Naive thymus-derived CD8-positive, alpha-beta T cell (primary cell): ENCODE measurements around the gene NET1. TPM values are rescaled to one million over a fixed set of nuclear protein-coding genes. Genes with fewer than 3 reads are reported as not detected.
A peak's percentile ranks its signal among the peaks of the same experiment; 100 is the strongest.

Experiments
- ATAC-seq, 2 donors: fragments of 150-1000 bp; cut with Tn5 transposase in 1 of 2; sonication (Bioruptor Pico), chemical (Tn5 transposase) in 1 of 2; 1 replicate in 1 of 2; 2 replicates in 1 of 2; pipeline ENCODE4 v1.10.0; 2021; ENCODE audit warnings: mild to moderate bottlenecking in 2 of 2, moderate library complexity in 2 of 2
- POLR2A ChIA-PET: fragments of 350-600 bp; sonication (Branson Sonifier 250); formaldehyde crosslinking; loops from one replicate; lab custom pipeline; 2021; ENCODE audit warnings: antibody characterized with exemption; lab: Charles Lee
- DNase-seq, 10 donors: peaks; one replicate each; pipeline versions ENCODE4 v3.0.0 to v3.0.0-alpha.2; 2020 to 2022
- H3K27ac Mint-ChIP-seq, 10 donors: one replicate each; pipeline ENCODE4 v1.8.0; 2020 to 2022; ENCODE audit warnings: mild to moderate bottlenecking in 10 of 10, mixed read lengths in 10 of 10, moderate library complexity in 4 of 10, inconsistent platforms in 1 of 10
- H3K27me3 Mint-ChIP-seq, 5 donors: one replicate each; pipeline ENCODE4 v1.8.0; 2021 to 2022; ENCODE audit warnings: mixed read lengths in 5 of 5
- H3K36me3 Mint-ChIP-seq, 3 donors: one replicate each; pipeline ENCODE4 v1.8.0; 2020 to 2022; ENCODE audit warnings: mixed read lengths in 3 of 3, mild to moderate bottlenecking in 2 of 3, inconsistent platforms in 1 of 3
- H3K4me1 Mint-ChIP-seq, 4 donors: one replicate each; pipeline ENCODE4 v1.8.0; 2021 to 2022; ENCODE audit warnings: mixed read lengths in 4 of 4
- H3K4me3 Mint-ChIP-seq, 10 donors: one replicate each; pipeline ENCODE4 v1.8.0; 2020 to 2022; ENCODE audit warnings: mild to moderate bottlenecking in 10 of 10, mixed read lengths in 10 of 10, moderate library complexity in 6 of 10, inconsistent platforms in 1 of 10
- H3K9me3 Mint-ChIP-seq, 9 donors: one replicate each; pipeline ENCODE4 v1.8.0; 2020 to 2022; ENCODE audit warnings: mixed read lengths in 9 of 9, mild to moderate bottlenecking in 3 of 9, inconsistent platforms in 1 of 9, moderate library complexity in 1 of 9
- polyA plus RNA-seq, 3 donors: library from polyadenylated mRNA; unstranded; fragments of 300-500 nt; fragmentation: Illumina TruSeq; gene quantifications; one replicate each; pipeline ENCODE4 v1.2.3, GENCODE V29; 2021
- total RNA-seq, 8 experiments: library from RNA in 2 of 8; stranded (reverse) in 2 of 8; gene quantifications; one replicate each; pipeline ENCODE4 v1.2.3 and lab custom pipeline; 2021 to 2026

The NET1 gene, protein sequence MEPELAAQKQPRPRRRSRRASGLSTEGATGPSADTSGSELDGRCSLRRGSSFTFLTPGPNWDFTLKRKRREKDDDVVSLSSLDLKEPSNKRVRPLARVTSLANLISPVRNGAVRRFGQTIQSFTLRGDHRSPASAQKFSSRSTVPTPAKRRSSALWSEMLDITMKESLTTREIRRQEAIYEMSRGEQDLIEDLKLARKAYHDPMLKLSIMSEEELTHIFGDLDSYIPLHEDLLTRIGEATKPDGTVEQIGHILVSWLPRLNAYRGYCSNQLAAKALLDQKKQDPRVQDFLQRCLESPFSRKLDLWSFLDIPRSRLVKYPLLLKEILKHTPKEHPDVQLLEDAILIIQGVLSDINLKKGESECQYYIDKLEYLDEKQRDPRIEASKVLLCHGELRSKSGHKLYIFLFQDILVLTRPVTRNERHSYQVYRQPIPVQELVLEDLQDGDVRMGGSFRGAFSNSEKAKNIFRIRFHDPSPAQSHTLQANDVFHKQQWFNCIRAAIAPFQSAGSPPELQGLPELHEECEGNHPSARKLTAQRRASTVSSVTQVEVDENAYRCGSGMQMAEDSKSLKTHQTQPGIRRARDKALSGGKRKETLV
- total RNA-seq (10 to 100 TPM; 26.9 to 30.4 TPM), polyA plus RNA-seq (10 to 100 TPM; 12.6 to 19.4 (median 13.0) TPM), total RNA-seq (lab: John Stamatoyannopoulos, UW) (11.0 to 47.5 (median 22.9) reads per million in 6 experiments)

DNA sequence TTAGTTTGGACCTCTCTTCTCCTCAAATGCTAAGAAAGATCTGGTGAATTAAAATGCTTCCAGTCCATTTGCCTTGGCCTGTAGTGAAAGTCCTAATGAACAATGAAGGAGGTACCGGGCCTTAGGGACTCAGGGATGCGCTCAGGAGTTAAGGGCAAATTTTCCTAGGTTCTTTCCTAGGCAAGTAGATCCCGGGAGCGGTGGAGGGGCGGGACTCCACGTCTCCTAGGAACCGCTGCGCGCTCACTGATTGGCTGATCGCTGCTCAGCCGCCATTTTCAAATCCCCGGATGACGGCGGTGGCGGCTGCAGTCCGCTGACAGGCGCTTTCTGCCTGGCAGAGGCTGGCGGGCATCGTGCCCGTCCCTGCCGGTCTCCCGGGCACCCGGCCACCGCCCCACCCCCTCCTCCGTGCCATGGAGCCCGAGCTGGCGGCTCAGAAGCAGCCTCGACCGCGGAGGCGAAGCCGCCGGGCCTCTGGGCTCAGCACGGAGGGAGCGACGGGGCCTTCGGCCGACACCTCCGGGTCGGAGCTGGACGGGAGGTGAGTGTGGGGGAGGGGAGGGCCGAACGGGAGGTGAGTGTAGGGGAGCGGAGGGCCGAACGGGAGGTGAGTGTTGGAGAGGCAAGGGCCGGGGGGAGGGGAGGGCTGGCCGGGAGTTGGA is at the start of gene NET1:
Gene NET1 (plus strand): TSS at position 281 of the 665 bp plus-strand sequence. CDS start 136 bp downstream, at position 417.
- ATAC-seq (peak; percentile 88), DNase-seq (peak; percentile 20 to 72 (median 50))
- Mint-ChIP-seq H3K4me3 (peak within 1 kb of the TSS; percentile 67 to 90 (median 85)), H3K36me3 (no peaks in the 10 kb centered on the region), H3K27me3 (peaks cover 4 to 22% (median 12%) of the 10 kb centered on the region in 5 donors), H3K27ac (peak within 1 kb of the TSS in 4 of 10 donors; percentile 28 to 63 (median 54)), H3K9me3 (peaks cover 0 to 3% (median 0%) of the 10 kb centered on the region in 9 donors), H3K4me1 (peaks cover 0 to 5% (median 3%) of the 10 kb centered on the region in 4 donors)
- POLR2A ChIA-PET: no interaction called here

DNA sequence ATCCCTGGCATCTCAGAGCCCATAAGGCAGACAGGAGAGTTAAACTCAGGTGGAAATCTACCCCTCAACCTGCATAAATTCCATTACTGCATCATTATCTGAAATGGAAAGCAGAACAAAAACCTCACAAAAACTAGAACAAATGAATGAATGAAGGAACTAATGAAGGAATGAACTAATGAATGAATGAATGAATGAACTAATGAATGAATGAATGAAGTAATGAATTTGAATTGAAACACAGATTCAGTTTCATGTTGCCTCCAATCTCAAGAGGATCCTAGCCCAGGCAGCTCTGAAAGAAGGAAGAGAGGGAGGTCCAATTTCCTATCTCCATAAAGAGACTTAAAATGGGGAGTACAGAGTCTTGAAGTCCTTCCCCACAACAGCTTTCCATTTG is 49.5 kb upstream of the NET1 start:
- Mint-ChIP-seq H3K27ac (no peak overlapping the region), H3K36me3 (no peaks in the 10 kb centered on the region), H3K27me3 (peaks cover 2 to 17% (median 6%) of the 10 kb centered on the region in 5 donors), H3K4me3 (no peak overlapping the region), H3K4me1 (peaks cover 0 to 1% (median 0%) of the 10 kb centered on the region in 4 donors), H3K9me3 (no peaks in the 10 kb centered on the region)
- DNase-seq: no peak
- POLR2A ChIA-PET: no interaction called here
- no peak for ATAC-seq

DNA sequence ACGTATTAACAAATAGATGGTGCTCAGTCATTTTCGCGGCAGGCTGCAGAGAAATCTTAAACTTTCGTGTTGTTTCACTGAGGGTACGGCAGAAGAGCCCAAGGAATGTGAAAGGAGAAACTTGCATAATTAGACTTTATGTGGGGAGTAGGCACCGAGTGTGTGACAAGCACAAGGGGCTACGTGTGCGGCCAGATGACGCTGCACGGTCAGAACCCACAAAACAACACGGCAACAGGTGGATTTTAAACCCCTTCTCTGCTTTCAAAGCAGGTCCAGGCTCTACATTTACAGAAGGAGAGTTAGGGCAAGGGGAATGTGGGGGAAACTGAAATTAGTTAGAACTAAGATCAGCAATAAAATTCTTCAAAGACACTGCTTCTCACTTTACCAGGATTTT is 48.0 kb upstream of the NET1 start:
- H3K27ac Mint-ChIP-seq: no peak overlapping the region
- POLR2A ChIA-PET: no interaction called here
- DNase-seq (no peak), ATAC-seq (no peak)
- peaks cover 0 to 1% (median 0%) of the 10 kb centered on the region in 4 donors for H3K4me1 Mint-ChIP-seq
- H3K4me3 Mint-ChIP-seq: no peak overlapping the region
- H3K27me3 Mint-ChIP-seq: peaks cover 0 to 13% (median 6%) of the 10 kb centered on the region in 5 donors
- H3K9me3 Mint-ChIP-seq: no peaks in the 10 kb centered on the region
- H3K36me3 Mint-ChIP-seq: no peaks in the 10 kb centered on the region

DNA sequence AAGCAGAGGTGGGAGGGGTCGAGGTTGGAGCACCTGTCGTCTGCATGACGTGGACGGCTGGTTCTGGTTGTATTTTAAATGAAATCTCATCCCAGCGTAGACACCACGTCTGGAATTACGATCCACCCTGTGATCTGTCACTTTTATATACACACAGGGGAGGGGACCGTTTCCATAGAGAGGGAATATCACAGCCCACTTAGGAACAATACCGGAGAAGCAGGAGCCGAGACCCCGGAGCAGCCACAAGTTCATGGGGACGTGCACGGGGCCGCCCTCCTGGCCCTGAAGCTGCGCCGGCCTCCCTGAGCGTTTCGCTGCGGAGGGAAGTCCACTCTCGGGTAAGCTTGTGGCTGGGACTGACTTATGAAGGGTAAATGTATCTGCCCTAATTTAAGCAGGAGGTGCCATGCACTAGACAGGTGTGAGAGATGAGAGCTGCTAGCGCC is 47.4 kb upstream of the NET1 start, which contains the start of gene UCN3:
Gene UCN3 (plus strand): TSS at position 77 of the 449 bp plus-strand sequence. CDS start 8,755 bp downstream, outside the sequence.
- POLR2A ChIA-PET: no interaction called here
- H3K36me3 Mint-ChIP-seq: no peaks in the 10 kb centered on the region
- peaks cover 0 to 1% (median 0%) of the 10 kb centered on the region in 4 donors for H3K4me1 Mint-ChIP-seq
- H3K9me3 Mint-ChIP-seq: peaks cover 0 to 3% (median 0%) of the 10 kb centered on the region in 9 donors
- DNase-seq (no peak), ATAC-seq (no peak)
- H3K27me3 Mint-ChIP-seq: peaks cover 0 to 12% (median 6%) of the 10 kb centered on the region in 5 donors
- H3K4me3 Mint-ChIP-seq: no peak within 1 kb of the TSS
- peak within 1 kb of the TSS in 1 of 10 donors; percentile 58 for H3K27ac Mint-ChIP-seq

DNA sequence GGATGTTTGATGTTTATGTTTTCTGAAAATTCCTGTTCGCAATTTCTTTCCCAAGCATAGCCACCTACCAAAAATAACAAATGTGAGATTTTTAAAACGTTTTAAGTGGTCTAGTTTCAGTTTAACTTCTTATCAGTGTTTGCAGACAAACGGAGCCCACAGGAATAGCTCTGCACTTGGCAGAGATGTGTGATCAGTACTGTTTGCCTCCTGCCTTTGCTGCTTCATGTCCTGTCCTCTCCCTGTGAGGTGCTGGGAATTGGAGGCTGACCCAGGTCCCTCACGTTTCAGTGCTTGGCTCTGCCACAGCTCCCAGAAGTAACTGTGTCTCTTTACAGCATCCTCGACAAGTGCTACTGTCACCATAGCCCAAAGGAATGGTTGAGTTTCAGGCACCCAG is 46.4 kb upstream of the NET1 start:
- Mint-ChIP-seq H3K9me3 (peaks cover 0 to 11% (median 0%) of the 10 kb centered on the region in 9 donors), H3K27ac (no peak overlapping the region), H3K4me1 (peaks cover 0 to 6% (median 0%) of the 10 kb centered on the region in 4 donors), H3K4me3 (no peak overlapping the region), H3K36me3 (no peaks in the 10 kb centered on the region), H3K27me3 (peaks cover 0 to 10% (median 5%) of the 10 kb centered on the region in 5 donors)
- POLR2A ChIA-PET: no interaction called here
- DNase-seq (no peak), ATAC-seq (no peak)

DNA sequence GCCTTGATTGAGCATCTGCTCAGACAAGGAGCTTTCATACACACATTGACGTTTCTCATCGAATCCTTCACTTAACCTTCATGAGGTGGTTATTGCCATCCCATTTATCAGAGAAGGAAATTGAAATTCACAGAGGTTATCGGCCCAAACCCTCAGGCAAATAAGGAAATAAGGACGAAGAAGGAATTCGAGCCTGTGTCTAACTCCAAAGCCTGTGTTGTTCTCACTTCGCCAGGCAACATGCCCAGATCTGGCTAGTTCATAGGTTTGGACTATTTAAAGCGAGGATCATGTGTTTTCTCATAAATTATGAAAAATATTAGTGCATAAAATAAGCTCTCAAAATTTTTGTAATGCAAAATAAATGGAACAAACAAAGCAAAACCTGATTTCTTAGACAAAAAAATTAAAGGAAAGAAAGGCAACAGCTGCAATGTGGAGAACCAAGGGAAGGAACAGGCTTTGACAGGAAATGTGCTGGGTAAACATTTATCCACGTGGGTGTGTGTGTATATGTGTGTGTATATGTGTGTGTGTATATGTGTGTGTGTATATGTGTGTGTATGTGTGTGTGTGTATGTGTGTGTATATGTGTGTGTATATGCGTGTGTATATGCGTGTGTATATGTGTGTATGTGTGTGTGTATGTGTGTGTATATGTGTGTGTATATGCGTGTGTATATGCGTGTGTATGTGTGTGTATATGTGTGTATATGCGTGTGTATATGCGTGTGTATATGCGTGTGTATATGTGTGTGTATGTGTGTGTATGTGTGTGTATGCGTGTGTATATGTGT is 42.8 kb upstream of the NET1 start:
- peak overlapping the region in 1 of 10 donors; percentile 19 for H3K27ac Mint-ChIP-seq
- POLR2A ChIA-PET: no interaction called here
- no peak for ATAC-seq
- H3K4me3 Mint-ChIP-seq: no peak overlapping the region
- no peak for DNase-seq
- H3K4me1 Mint-ChIP-seq: peaks cover 0 to 6% (median 0%) of the 10 kb centered on the region in 4 donors
- peaks cover 4 to 10% (median 5%) of the 10 kb centered on the region in 5 donors for H3K27me3 Mint-ChIP-seq
- no peaks in the 10 kb centered on the region for H3K36me3 Mint-ChIP-seq
- H3K9me3 Mint-ChIP-seq: peaks cover 0 to 15% (median 0%) of the 10 kb centered on the region in 9 donors

DNA sequence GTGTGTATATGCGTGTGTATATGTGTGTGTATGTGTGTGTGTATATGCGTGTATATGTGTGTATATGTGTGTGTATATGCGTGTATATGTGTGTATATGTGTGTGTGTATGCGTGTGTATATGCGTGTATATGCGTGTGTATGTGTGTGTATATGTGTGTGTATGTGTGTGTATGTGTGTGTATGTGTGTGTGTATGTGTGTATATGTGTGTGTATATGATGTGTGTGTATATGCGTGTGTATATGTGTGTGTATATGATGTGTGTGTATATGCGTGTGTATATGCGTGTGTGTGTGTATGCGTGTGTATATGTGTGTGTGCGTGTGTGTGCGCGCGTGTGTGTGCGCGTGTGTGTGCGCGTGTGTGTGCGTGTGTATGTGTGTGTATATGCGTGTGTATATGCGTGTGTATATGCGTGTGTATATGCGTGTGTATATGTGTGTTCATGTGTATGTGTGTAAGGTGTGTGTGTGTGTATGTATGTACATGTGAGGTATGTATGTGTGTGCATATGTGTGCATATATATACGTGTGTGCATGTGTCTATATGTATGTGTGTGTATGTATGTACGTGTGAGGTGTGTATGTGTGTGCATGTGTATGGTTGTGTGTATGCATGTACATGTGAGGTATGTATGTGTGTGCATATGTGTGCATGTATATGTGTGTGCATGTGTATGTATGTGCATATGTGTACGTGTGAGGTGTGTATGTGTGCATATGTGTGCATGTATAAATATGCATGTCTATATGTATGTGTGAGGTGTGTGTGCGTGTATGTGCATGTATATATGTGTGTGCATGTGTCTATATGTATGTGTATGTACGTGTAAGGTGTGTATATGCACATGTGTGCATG is 41.6 kb upstream of the NET1 start:
- no peaks in the 10 kb centered on the region for H3K36me3 Mint-ChIP-seq
- peaks cover 0 to 6% (median 0%) of the 10 kb centered on the region in 4 donors for H3K4me1 Mint-ChIP-seq
- peaks cover 0 to 15% (median 0%) of the 10 kb centered on the region in 9 donors for H3K9me3 Mint-ChIP-seq
- DNase-seq (no peak), ATAC-seq (no peak)
- POLR2A ChIA-PET: interaction anchor here (0.6 kb wide), 1 partner anchor 12 kb away, joined by 5 read pairs; no protein-coding TSS in a partner anchor
- no peak overlapping the region for H3K4me3 Mint-ChIP-seq
- H3K27me3 Mint-ChIP-seq: peaks cover 4 to 16% (median 9%) of the 10 kb centered on the region in 5 donors
- peak overlapping the region in 5 of 10 donors; percentile 14 to 49 (median 27) for H3K27ac Mint-ChIP-seq

DNA sequence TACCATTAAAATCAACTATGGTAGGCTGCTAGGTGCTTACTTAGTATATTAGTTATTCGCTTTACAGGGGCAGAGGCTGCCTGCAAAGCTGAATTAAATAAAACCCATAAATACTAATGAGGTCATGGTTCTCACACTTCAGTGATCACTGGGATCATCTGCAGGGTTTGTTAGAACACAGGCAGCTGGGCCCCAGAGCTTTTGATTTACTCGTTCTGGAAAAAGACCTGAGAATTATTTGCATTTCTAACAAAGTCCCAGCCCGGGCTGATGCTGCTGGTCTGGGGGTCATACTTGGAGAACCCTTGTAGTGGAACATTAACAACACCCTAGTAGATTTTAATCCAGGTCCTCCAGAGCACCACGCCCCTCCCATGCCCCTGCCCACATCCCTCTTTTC is 39.0 kb upstream of the NET1 start:
- H3K27ac Mint-ChIP-seq: no peak overlapping the region
- peaks cover 0 to 15% (median 0%) of the 10 kb centered on the region in 9 donors for H3K9me3 Mint-ChIP-seq
- peaks cover 4 to 16% (median 7%) of the 10 kb centered on the region in 5 donors for H3K27me3 Mint-ChIP-seq
- peaks cover 0 to 6% (median 0%) of the 10 kb centered on the region in 4 donors for H3K4me1 Mint-ChIP-seq
- POLR2A ChIA-PET: no interaction called here
- ATAC-seq (no peak), DNase-seq (no peak)
- no peaks in the 10 kb centered on the region for H3K36me3 Mint-ChIP-seq
- no peak overlapping the region for H3K4me3 Mint-ChIP-seq

DNA sequence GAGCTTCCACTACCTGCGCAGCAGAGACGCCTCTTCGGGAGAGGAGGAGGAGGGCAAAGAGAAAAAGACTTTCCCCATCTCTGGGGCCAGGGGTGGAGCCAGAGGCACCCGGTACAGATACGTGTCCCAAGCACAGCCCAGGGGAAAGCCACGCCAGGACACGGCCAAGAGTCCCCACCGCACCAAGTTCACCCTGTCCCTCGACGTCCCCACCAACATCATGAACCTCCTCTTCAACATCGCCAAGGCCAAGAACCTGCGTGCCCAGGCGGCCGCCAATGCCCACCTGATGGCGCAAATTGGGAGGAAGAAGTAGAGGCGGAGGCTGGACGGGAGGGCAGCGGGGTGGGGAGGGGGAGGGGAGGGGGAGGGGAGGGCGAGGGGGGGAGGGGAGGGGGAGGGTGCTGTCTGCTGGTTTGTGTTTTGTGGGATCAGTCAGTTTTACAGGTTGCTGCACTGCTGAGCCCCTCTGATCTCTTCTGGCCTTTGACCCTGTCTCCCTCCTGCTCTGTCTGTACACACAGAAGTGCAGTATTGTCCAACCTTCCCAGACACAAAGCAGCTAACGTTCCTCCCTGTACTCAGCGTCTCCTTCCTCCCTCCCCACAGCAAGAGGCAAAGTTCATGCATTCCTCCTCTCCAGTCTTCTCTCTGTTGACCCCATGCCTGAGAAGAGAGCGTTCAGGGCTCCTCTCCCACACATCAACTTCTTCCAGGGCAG is 38.3 kb upstream of the NET1 start:
- Mint-ChIP-seq H3K27me3 (peaks cover 4 to 16% (median 7%) of the 10 kb centered on the region in 5 donors), H3K4me3 (no peak overlapping the region), H3K36me3 (no peaks in the 10 kb centered on the region), H3K4me1 (peaks cover 0 to 6% (median 0%) of the 10 kb centered on the region in 4 donors), H3K27ac (peak overlapping the region in 4 of 10 donors; percentile 55 to 67 (median 62)), H3K9me3 (peaks cover 0 to 15% (median 0%) of the 10 kb centered on the region in 9 donors)
- ATAC-seq (no peak), DNase-seq (no peak)
- POLR2A ChIA-PET: no interaction called here

DNA sequence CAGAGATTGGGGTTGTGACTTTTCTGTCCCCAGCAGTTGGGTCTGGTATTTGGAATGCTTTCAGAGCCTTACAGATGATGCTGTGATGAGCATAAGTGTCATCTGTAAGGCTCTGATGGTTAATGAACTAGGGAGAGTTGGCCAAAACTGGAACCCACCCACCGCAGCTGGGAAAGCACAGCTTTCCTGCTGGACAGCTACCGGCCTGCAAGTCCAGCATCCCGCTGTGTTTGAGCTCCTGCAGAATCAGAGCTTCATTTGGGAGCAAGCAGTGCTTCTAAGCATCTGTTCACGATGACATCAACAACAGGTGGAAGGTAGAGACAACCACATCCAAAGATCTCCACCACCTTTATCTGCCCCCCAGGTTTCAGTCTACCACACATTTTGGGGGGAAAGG is 35.9 kb upstream of the NET1 start:
- no peaks in the 10 kb centered on the region for H3K36me3 Mint-ChIP-seq
- H3K4me1 Mint-ChIP-seq: no peaks in the 10 kb centered on the region
- H3K27ac Mint-ChIP-seq: no peak overlapping the region
- POLR2A ChIA-PET: no interaction called here
- peaks cover 0 to 6% (median 0%) of the 10 kb centered on the region in 9 donors for H3K9me3 Mint-ChIP-seq
- H3K4me3 Mint-ChIP-seq: no peak overlapping the region
- DNase-seq: no peak
- H3K27me3 Mint-ChIP-seq: peaks cover 4 to 16% (median 7%) of the 10 kb centered on the region in 5 donors
- no peak for ATAC-seq
